ENCODE measurements around the gene APPBP2.
A peak's percentile ranks its signal among the peaks of the same experiment; 100 is the strongest.

The APPBP2 gene

DNA sequence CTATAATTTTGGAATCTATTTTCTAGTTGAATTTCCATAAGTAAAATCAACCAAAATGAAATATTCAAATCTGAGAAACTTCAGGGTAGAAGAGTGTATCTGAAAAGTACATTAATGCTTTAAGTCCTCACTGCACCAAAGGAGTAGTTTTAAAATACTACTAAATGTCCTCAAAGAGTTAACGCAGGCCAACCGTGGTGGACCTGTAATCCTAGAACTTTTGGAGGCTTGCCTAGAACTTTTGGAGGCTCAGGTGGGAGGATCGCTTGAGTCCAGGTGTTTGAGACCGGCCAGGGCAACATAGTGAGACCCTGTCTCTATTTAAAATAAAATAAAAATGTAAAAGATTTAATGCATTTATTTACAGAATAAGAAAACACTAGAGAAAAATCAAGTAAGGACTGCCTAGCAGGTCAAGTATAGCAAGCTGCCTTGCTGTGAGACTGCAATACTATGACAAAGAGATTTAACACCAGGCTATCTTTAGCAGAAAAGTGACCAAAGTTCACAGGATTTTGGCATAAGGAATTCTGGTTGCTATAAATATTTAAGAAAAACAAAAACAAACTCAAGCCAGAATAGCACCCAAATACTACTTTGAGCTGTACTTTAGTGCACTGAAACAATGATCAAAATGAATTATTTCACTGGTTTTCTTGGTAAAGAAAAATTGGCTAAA, 62.7 kb downstream of the APPBP2 start:
- no peak for DNase-seq (ENCODE audit: low read depth)
- H3K4me3 ChIP-seq (ENCODE audit: low read depth, low read length): no peak overlapping the region
- TF ChIP-seq, protein P1, sequence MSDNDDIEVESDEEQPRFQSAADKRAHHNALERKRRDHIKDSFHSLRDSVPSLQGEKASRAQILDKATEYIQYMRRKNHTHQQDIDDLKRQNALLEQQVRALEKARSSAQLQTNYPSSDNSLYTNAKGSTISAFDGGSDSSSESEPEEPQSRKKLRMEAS (IDR thresholded peaks at IDR 0.05; ENCODE audit: low read depth, low read length): no peak
- TF ChIP-seq, protein P2, sequence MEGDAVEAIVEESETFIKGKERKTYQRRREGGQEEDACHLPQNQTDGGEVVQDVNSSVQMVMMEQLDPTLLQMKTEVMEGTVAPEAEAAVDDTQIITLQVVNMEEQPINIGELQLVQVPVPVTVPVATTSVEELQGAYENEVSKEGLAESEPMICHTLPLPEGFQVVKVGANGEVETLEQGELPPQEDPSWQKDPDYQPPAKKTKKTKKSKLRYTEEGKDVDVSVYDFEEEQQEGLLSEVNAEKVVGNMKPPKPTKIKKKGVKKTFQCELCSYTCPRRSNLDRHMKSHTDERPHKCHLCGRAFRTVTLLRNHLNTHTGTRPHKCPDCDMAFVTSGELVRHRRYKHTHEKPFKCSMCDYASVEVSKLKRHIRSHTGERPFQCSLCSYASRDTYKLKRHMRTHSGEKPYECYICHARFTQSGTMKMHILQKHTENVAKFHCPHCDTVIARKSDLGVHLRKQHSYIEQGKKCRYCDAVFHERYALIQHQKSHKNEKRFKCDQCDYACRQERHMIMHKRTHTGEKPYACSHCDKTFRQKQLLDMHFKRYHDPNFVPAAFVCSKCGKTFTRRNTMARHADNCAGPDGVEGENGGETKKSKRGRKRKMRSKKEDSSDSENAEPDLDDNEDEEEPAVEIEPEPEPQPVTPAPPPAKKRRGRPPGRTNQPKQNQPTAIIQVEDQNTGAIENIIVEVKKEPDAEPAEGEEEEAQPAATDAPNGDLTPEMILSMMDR (IDR thresholded peaks at IDR 0.05; ENCODE audit: low read depth, low read length): no peak
- TF ChIP-seq POLR2A (IDR thresholded peaks at IDR 0.05; ENCODE audit: extremely low read depth, insufficient read length) (no peak), MYC (IDR thresholded peaks at IDR 0.05; ENCODE audit: low read depth, low read length) (no peak)

DNA sequence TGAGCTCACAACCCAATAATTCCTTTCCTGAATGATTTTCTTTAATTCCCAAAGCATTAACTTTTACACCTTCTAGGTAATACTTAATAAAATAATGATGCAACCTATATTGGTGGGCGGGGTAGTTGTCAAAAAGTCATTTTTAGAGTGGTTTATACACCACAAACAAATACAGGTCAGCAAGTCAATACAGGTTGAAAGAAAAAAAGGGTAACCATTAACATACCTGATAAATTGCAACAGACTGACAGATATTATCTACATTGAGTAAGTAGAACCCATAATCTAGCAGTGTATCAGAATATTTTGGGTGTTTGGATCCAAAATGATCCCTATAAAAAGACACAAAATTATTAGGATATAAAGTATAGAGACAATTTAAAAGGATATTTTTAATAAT, 64.5 kb downstream of the APPBP2 start:
- DNase-seq (ENCODE audit: low read depth): no peak
- no peak overlapping the region for H3K4me3 ChIP-seq (ENCODE audit: low read depth, low read length)
- TF ChIP-seq MYC (IDR thresholded peaks at IDR 0.05; ENCODE audit: low read depth, low read length) (no peak), POLR2A (IDR thresholded peaks at IDR 0.05; ENCODE audit: extremely low read depth, insufficient read length) (no peak)
- TF ChIP-seq, protein P1 (IDR thresholded peaks at IDR 0.05; ENCODE audit: low read depth, low read length): no peak
- TF ChIP-seq, protein P2 (IDR thresholded peaks at IDR 0.05; ENCODE audit: low read depth, low read length): no peak

DNA sequence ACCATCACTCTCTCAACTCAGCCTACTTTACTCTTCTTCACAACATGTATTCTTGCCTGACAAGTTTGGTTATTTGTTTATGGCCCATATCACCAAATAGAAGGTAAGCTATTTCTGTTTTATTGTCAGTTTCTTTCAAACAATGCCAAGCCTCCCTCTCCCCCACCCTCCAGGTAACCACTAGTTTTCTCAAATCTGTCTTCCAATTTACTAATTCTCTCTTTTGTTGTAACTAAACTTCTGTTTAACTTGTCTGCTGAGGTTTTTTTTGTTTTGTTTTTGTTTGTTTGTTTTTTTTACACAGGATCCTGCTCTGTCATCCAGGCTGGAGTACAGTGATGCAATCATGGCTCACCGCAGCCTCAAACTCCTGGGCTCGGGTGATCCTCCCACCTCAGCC, 68.9 kb downstream of the APPBP2 start:
- DNase-seq (ENCODE audit: low read depth): no peak
- no peak for TF ChIP-seq MYC (IDR thresholded peaks at IDR 0.05; ENCODE audit: low read depth, low read length)
- TF ChIP-seq, protein P1 (IDR thresholded peaks at IDR 0.05; ENCODE audit: low read depth, low read length): no peak
- TF ChIP-seq, protein P2 (IDR thresholded peaks at IDR 0.05; ENCODE audit: low read depth, low read length): no peak
- H3K4me3 ChIP-seq (ENCODE audit: low read depth, low read length): no peak overlapping the region

DNA sequence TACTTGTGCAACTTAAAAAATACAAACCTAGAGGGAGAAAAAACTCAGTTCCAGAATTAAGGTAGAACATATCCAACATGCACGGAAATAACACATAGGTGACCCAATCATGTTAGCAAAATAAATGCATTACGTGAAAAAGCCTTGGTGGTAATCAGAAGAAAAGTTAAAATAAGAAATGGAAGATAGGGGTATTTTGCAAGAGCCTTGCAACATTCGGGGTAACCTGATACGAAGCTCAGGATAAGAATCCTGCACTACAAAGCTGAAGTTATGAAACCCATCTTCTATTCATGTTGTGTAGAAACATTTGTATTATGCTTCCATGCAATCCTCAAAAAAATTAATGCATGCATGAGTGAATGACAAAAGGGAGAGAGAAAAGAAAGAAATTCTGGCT, 70.7 kb downstream of the APPBP2 start:
- no peak overlapping the region for H3K4me3 ChIP-seq (ENCODE audit: low read depth, low read length)
- TF ChIP-seq, protein P1 (IDR thresholded peaks at IDR 0.05; ENCODE audit: low read depth, low read length): no peak
- TF ChIP-seq POLR2A (IDR thresholded peaks at IDR 0.05; ENCODE audit: extremely low read depth, insufficient read length): no peak
- TF ChIP-seq MYC (IDR thresholded peaks at IDR 0.05; ENCODE audit: low read depth, low read length): no peak
- TF ChIP-seq, protein P2 (IDR thresholded peaks at IDR 0.05; ENCODE audit: low read depth, low read length): no peak
- peak; percentile 31 for DNase-seq (ENCODE audit: low read depth)

DNA sequence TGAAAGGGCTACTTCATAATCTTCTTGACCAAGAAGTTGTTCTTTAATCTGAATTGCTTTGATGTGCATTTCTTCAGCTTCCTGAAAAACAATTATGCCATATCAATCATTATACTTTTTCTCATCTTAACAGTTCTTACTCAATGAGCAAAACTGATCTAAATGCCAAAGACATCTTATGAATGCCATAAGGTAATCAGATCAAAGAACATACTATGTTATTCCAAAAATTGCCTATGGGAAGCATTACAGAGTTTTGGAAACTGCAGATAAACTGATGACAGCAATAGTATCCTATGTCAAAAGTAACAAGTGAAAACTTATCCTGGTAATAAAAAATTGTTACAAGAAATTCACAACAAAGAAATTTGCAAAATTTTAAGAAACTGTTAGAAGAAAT, 74.1 kb downstream of the APPBP2 start:
- DNase-seq (ENCODE audit: low read depth): no peak
- TF ChIP-seq MYC (IDR thresholded peaks at IDR 0.05; ENCODE audit: low read depth, low read length) (no peak), POLR2A (IDR thresholded peaks at IDR 0.05; ENCODE audit: extremely low read depth, insufficient read length) (no peak)
- TF ChIP-seq, protein P1 (IDR thresholded peaks at IDR 0.05; ENCODE audit: low read depth, low read length): no peak
- TF ChIP-seq, protein P2 (IDR thresholded peaks at IDR 0.05; ENCODE audit: low read depth, low read length): no peak
- H3K4me3 ChIP-seq (ENCODE audit: low read depth, low read length): no peak overlapping the region

Measured in NB4 (cell line).